HepG2 (cell line): ENCODE data around the gene CYLD. TPM values are rescaled to one million over a fixed set of nuclear protein-coding genes. Genes with fewer than 3 reads are reported as not detected.

ENCODE experiments used
- ARNT2 ChIP-seq: sonication (generic); formaldehyde crosslinking; IDR thresholded peaks from 2 replicates; pipeline ENCODE4 v1.8.0; 2022; ENCODE audit warnings: mild to moderate bottlenecking, low read depth, missing genetic modification reagents, moderate library complexity
- HOMEZ ChIP-seq: IDR thresholded peaks from 2 replicates; pipeline ENCODE4 v1.6.1; 2016; ENCODE audit warnings: low read depth
- IKZF4 ChIP-seq: sonication (generic); formaldehyde crosslinking; IDR thresholded peaks from 2 replicates; pipeline ENCODE4 v1.5.1; 2020; ENCODE audit warnings: borderline replicate concordance, mild to moderate bottlenecking, low read depth, missing genetic modification reagents; ENCODE audit errors: not compliant biosample characterization
- KDM5A ChIP-seq: fragments of 200-600 bp; sonication (generic); IDR thresholded peaks from 2 replicates; pipeline ENCODE4 v1.7.0; 2018; ENCODE audit warnings: antibody characterized with exemption, mild to moderate bottlenecking, low read length, borderline replicate concordance
- MAX ChIP-seq: IDR thresholded peaks from 2 replicates; pipeline ENCODE4 v1.6.1; 2012; ENCODE audit warnings: inconsistent platforms
- PBX3 ChIP-seq: sonication (generic); formaldehyde crosslinking; IDR thresholded peaks from 2 replicates; pipeline ENCODE4 v1.8.1; 2023; ENCODE audit warnings: missing genetic modification reagents, inconsistent platforms, borderline replicate concordance
- RFXAP ChIP-seq: sonication (generic); formaldehyde crosslinking; IDR thresholded peaks from 2 replicates; pipeline ENCODE4 v1.4.0; 2020; ENCODE audit warnings: missing genetic modification reagents, borderline replicate concordance
- SALL2 ChIP-seq: sonication (generic); formaldehyde crosslinking; IDR thresholded peaks from 2 replicates; pipeline ENCODE4 v1.8.1; 2023; ENCODE audit warnings: mild to moderate bottlenecking, missing genetic modification reagents, inconsistent platforms
- TCF12 ChIP-seq, 2 experiments: fragments of 450-650 bp in 1 of 2; sonication (generic) in 1 of 2; formaldehyde crosslinking in 1 of 2; IDR thresholded peaks; 2 replicates each; pipeline versions ENCODE4 v1.6.1 to v1.8.0; 2017 to 2022; ENCODE audit warnings: antibody characterized with exemption in 1 of 2, mild to moderate bottlenecking in 1 of 2, missing genetic modification reagents in 1 of 2, moderate library complexity in 1 of 2
- ZBTB1 ChIP-seq: sonication (generic); formaldehyde crosslinking; IDR thresholded peaks from 2 replicates; pipeline ENCODE4 v1.4.0; 2020; ENCODE audit warnings: missing genetic modification reagents, borderline replicate concordance
- ZBTB14 ChIP-seq: sonication (generic); formaldehyde crosslinking; IDR thresholded peaks from 2 replicates; pipeline ENCODE4 v1.4.0; 2020; ENCODE audit warnings: missing genetic modification reagents
- ZNF260 ChIP-seq: sonication (generic); formaldehyde crosslinking; IDR thresholded peaks from 2 replicates; pipeline ENCODE4 v1.4.0; 2020; ENCODE audit warnings: missing genetic modification reagents, low read depth, mild to moderate bottlenecking, borderline replicate concordance
- ZNF567 ChIP-seq: sonication (generic); formaldehyde crosslinking; IDR thresholded peaks from 2 replicates; pipeline ENCODE4 v1.8.1; 2023; ENCODE audit warnings: mild to moderate bottlenecking, missing genetic modification reagents, borderline replicate concordance
- ZNF644 ChIP-seq: IDR thresholded peaks from 2 replicates; pipeline ENCODE4 v1.6.1; 2016; ENCODE audit warnings: low read depth
- ZNF788 ChIP-seq: sonication (generic); formaldehyde crosslinking; IDR thresholded peaks from 2 replicates; pipeline ENCODE4 v1.5.0; 2020; ENCODE audit warnings: mild to moderate bottlenecking, missing genetic modification reagents, borderline replicate concordance
- polyA plus RNA-seq, 8 experiments: library from polyadenylated mRNA; depleted of rRNA in 3 of 8; stranded (reverse) in 7 of 8; unstranded in 1 of 8; fragments of >200 nt; fragmentation: Illumina TruSeq in 4 of 8; extraction: Trizol in 4 of 8; gene quantifications; 2 replicates each; pipeline versions ENCODE4 v1.2.1 to v1.2.3, GENCODE V29; 2011 to 2016; ENCODE audit warnings: low read depth in 4 of 8, missing spikeins in 1 of 8, mixed read lengths in 1 of 8; ENCODE audit not compliant: insufficient read depth in 1 of 8
- total RNA-seq, 5 experiments: library from RNA; depleted of rRNA; stranded (reverse); fragments of >200 nt; fragmentation: Illumina TruSeq; extraction: Trizol; gene quantifications; 2 replicates each; pipeline ENCODE4 v1.2.3, GENCODE V29; 2016; ENCODE audit warnings: low read depth in 1 of 5
- TF ChIP-seq, protein P1 (sequence below): fragments of 450-650 bp; IDR thresholded peaks from 2 replicates; pipeline ENCODE4 v1.6.1; 2016
- TF ChIP-seq, protein P2 (sequence below): sonication (generic); formaldehyde crosslinking; IDR thresholded peaks from 2 replicates; pipeline ENCODE4 v1.4.0; 2020; ENCODE audit warnings: missing genetic modification reagents
- TF ChIP-seq, protein P3 (sequence below): sonication (generic); formaldehyde crosslinking; IDR thresholded peaks from 2 replicates; pipeline ENCODE4 v1.5.0; 2020; ENCODE audit warnings: mild to moderate bottlenecking, missing genetic modification reagents

Gene CYLD
- total and polyA plus RNA-seq, 2 of the 13 experiments (the other 11 are each of a cell fraction or from before 2014, with no cell fraction given): 6.1 to 11.4 TPM

- TF ChIP-seq, protein P1, sequence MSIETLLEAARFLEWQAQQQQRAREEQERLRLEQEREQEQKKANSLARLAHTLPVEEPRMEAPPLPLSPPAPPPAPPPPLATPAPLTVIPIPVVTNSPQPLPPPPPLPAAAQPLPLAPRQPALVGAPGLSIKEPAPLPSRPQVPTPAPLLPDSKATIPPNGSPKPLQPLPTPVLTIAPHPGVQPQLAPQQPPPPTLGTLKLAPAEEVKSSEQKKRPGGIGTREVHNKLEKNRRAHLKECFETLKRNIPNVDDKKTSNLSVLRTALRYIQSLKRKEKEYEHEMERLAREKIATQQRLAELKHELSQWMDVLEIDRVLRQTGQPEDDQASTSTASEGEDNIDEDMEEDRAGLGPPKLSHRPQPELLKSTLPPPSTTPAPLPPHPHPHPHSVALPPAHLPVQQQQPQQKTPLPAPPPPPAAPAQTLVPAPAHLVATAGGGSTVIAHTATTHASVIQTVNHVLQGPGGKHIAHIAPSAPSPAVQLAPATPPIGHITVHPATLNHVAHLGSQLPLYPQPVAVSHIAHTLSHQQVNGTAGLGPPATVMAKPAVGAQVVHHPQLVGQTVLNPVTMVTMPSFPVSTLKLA: no peak
- TF ChIP-seq ZBTB14 (no peak), ZBTB1 (CRISPR knock-in tag) (no peak), ZNF788 (CRISPR knock-in tag) (peak; percentile 55; the same call in 1 of the 2 replicates), IKZF4 (CRISPR knock-in tag) (no peak), MAX (peak; percentile 81), RFXAP (CRISPR knock-in tag) (no peak), PBX3 (no peak), ZNF644 (CRISPR knock-in tag) (no peak), ZNF260 (CRISPR knock-in tag) (no peak), ZNF567 (CRISPR knock-in tag) (no peak), ARNT2 (CRISPR knock-in tag) (peak; percentile 64; the same call in 1 of the 2 replicates), SALL2 (0 out of 2 replicates have a peak, but pooled peaks have one; percentile 54), TCF12 (IDR thresholded peaks at IDR 0.05) (no peak), TCF12 (CRISPR knock-in tag; IDR thresholded peaks at IDR 0.05) (no peak), HOMEZ (CRISPR knock-in tag) (no peak), KDM5A (no peak)
- TF ChIP-seq, protein P2, sequence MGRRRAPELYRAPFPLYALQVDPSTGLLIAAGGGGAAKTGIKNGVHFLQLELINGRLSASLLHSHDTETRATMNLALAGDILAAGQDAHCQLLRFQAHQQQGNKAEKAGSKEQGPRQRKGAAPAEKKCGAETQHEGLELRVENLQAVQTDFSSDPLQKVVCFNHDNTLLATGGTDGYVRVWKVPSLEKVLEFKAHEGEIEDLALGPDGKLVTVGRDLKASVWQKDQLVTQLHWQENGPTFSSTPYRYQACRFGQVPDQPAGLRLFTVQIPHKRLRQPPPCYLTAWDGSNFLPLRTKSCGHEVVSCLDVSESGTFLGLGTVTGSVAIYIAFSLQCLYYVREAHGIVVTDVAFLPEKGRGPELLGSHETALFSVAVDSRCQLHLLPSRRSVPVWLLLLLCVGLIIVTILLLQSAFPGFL: no peak
- TF ChIP-seq, protein P3, sequence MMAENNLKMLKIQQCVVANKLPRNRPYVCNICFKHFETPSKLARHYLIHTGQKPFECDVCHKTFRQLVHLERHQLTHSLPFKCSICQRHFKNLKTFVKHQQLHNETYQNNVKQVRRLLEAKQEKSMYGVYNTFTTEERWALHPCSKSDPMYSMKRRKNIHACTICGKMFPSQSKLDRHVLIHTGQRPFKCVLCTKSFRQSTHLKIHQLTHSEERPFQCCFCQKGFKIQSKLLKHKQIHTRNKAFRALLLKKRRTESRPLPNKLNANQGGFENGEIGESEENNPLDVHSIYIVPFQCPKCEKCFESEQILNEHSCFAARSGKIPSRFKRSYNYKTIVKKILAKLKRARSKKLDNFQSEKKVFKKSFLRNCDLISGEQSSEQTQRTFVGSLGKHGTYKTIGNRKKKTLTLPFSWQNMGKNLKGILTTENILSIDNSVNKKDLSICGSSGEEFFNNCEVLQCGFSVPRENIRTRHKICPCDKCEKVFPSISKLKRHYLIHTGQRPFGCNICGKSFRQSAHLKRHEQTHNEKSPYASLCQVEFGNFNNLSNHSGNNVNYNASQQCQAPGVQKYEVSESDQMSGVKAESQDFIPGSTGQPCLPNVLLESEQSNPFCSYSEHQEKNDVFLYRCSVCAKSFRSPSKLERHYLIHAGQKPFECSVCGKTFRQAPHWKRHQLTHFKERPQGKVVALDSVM: no peak
These were observed 42.3 kb upstream of the CYLD start (continued) for GRCh38 chr16:50699326-50700159.
